HL-60 (cell line): ENCODE measurements around the gene TPP1.

ENCODE experiments used
- DNase-seq, 2 experiments: peaks; one replicate each; pipeline ENCODE4 v3.0.0-alpha.2; 2010 to 2020; ENCODE audit warnings: low read depth in 1 of 2, low spot score in 1 of 2
- H3K27ac ChIP-seq: fragments of 250-450 bp; sonication (Bioruptor Pico); replicated peaks from 2 replicates; pipeline ENCODE4 v1.5.1; 2020; ENCODE audit warnings: mild to moderate bottlenecking, moderate library complexity
- H3K27me3 ChIP-seq: fragments of 250-450 bp; sonication (Bioruptor Pico); 2 replicates; pipeline ENCODE4 v1.5.1; 2021; ENCODE audit warnings: mild to moderate bottlenecking, moderate library complexity; ENCODE audit not compliant: insufficient read depth, poor library complexity, severe bottlenecking
- H3K4me3 ChIP-seq: replicated peaks from 2 replicates; pipeline ENCODE4 v1.5.1; 2011; ENCODE audit warnings: mild to moderate bottlenecking, control low read depth, low read length; ENCODE audit not compliant: insufficient read depth
- GABPA ChIP-seq: IDR thresholded peaks from 2 replicates; pipeline ENCODE4 v1.6.1; 2012; ENCODE audit warnings: low read depth
- POLR2AphosphoS5 ChIP-seq: IDR thresholded peaks from 2 replicates; pipeline ENCODE4 v1.6.1; 2012; ENCODE audit warnings: low read depth
- SPI1 ChIP-seq: IDR thresholded peaks from 2 replicates; pipeline ENCODE4 v1.6.1; 2012; ENCODE audit warnings: low read depth, mild to moderate bottlenecking, borderline replicate concordance
- TF ChIP-seq, protein P1 (sequence below): IDR thresholded peaks from one replicate; pipeline ENCODE4 v1.5.1; 2011; ENCODE audit warnings: low read length, control low read depth, inconsistent platforms; ENCODE audit not compliant: insufficient read depth
- TF ChIP-seq, protein P2 (sequence below): IDR thresholded peaks from 2 replicates; pipeline ENCODE4 v1.6.1; 2012; ENCODE audit warnings: low read depth; ENCODE audit not compliant: insufficient replicate concordance

Gene TPP1

DNA sequence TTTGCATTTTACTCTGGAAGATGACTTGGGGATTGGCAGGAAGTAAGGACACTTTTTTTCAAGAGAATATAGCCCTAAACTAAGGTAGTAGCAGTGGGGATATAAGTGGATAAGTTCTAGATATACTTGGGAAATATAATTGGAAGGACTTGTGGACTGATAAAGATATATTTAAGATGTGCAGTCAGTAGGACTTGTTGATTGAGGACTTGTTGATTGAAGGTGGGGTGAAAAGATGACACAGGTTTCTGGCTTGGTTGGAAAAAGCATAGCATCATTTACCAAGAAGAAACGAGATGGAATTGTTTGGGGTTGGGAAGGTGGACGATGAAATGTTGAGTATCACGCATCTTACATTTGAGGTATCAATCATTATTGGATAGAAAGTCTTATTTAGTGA, 5.7 kb downstream of the TPP1 start:
- no peak overlapping the region for H3K4me3 ChIP-seq
- no peak overlapping the region for H3K27ac ChIP-seq
- TF ChIP-seq SPI1: no peak
- TF ChIP-seq GABPA: no peak
- TF ChIP-seq, protein P1, sequence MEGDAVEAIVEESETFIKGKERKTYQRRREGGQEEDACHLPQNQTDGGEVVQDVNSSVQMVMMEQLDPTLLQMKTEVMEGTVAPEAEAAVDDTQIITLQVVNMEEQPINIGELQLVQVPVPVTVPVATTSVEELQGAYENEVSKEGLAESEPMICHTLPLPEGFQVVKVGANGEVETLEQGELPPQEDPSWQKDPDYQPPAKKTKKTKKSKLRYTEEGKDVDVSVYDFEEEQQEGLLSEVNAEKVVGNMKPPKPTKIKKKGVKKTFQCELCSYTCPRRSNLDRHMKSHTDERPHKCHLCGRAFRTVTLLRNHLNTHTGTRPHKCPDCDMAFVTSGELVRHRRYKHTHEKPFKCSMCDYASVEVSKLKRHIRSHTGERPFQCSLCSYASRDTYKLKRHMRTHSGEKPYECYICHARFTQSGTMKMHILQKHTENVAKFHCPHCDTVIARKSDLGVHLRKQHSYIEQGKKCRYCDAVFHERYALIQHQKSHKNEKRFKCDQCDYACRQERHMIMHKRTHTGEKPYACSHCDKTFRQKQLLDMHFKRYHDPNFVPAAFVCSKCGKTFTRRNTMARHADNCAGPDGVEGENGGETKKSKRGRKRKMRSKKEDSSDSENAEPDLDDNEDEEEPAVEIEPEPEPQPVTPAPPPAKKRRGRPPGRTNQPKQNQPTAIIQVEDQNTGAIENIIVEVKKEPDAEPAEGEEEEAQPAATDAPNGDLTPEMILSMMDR: no peak
- no peak for TF ChIP-seq POLR2AphosphoS5
- TF ChIP-seq, protein P2, sequence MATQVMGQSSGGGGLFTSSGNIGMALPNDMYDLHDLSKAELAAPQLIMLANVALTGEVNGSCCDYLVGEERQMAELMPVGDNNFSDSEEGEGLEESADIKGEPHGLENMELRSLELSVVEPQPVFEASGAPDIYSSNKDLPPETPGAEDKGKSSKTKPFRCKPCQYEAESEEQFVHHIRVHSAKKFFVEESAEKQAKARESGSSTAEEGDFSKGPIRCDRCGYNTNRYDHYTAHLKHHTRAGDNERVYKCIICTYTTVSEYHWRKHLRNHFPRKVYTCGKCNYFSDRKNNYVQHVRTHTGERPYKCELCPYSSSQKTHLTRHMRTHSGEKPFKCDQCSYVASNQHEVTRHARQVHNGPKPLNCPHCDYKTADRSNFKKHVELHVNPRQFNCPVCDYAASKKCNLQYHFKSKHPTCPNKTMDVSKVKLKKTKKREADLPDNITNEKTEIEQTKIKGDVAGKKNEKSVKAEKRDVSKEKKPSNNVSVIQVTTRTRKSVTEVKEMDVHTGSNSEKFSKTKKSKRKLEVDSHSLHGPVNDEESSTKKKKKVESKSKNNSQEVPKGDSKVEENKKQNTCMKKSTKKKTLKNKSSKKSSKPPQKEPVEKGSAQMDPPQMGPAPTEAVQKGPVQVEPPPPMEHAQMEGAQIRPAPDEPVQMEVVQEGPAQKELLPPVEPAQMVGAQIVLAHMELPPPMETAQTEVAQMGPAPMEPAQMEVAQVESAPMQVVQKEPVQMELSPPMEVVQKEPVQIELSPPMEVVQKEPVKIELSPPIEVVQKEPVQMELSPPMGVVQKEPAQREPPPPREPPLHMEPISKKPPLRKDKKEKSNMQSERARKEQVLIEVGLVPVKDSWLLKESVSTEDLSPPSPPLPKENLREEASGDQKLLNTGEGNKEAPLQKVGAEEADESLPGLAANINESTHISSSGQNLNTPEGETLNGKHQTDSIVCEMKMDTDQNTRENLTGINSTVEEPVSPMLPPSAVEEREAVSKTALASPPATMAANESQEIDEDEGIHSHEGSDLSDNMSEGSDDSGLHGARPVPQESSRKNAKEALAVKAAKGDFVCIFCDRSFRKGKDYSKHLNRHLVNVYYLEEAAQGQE: no peak
- no peaks in the 10 kb centered on the region for H3K27me3 ChIP-seq
- no peak for DNase-seq

DNA sequence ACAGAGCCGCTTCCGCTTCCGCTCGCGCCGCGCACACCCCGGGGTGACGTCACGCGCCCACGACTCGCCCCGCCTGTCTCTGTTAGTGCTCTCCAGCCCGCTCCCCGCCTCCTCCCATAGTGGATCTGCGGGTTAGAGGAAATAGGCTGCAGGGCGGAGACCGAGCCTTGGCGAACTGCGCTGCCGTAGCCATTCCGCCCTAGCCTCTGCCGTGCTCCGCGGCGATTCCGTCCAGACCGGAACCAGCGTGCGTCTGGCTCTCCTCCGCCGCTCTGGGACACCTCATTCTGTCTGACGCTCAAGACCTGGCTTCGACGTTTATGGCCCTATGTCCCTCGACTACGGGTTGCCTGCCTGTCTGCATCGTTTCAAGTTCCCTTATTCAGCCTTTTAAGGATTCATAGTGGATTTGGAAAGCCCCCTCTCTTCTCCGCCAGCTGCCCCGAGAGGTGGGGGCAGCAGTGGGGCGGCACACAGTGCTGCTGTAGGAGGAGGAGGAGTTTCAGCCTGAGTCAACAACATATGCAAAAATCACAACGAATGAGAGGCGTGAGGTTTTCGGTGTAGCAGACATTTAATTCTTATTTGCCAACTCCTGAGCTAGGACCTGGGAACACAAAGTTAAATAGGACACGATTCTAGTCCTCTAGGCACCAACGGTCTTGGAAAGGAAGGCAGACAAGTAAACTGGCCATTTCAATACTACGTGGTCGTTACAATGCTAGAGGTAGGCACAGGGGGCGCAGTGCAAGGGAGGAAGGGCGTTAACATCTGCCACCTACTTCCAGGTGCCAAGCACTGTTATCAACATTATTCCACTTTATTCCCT, 6.8 kb downstream of the TPP1 start, which contains the start of gene TAF10:
Gene TAF10 (minus strand): TSS at position 4 of the 829 bp plus-strand sequence. CDS start 27 bp downstream, outside the sequence.
- peak; percentile 88 to 97 for DNase-seq

DNA sequence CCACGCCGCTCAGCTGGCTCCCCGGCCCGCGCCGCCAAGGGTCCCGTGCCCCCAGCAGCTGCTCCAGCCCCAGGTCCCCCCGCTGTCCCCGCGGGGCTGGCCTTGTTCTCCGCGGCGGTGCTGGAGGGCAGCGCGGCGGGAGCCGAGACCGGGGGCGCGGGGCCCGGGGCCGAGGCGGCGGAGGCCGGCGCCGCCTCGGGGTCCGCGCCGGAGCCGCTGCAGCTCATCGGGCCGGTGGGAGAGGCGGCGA, 7.3 kb downstream of the TPP1 start:
- no peaks in the 10 kb centered on the region for H3K27me3 ChIP-seq
- H3K4me3 ChIP-seq: peak overlapping the region; percentile 79
- TF ChIP-seq, protein P1: no peak
- TF ChIP-seq POLR2AphosphoS5 (no peak), GABPA (no peak)
- TF ChIP-seq, protein P2: no peak
- no peak for DNase-seq
- H3K27ac ChIP-seq: peak overlapping the region; percentile 82

More for the DNA sequence above, 6.8 kb downstream of the TPP1 start, which contains the start of gene TAF10:
- Histone ChIP-seq H3K27ac (peak within 1 kb of the TSS; percentile 82), H3K4me3 (peak within 1 kb of the TSS; percentile 79), H3K27me3 (no peaks in the 10 kb centered on the region)
- TF ChIP-seq GABPA (peak; percentile 73), POLR2AphosphoS5 (peak; percentile 91), SPI1 (peak; percentile 43; the same call in 1 of the 2 replicates)
- TF ChIP-seq, protein P1: peak; percentile 39
- TF ChIP-seq, protein P2: peak; percentile 49
